HFF-Myc (cell line): ENCODE results near the gene DOCK3.
A peak's percentile ranks its signal among the peaks of the same experiment; 100 is the strongest.

Experiments used
- DNase-seq: peaks from one replicate; pipeline ENCODE4 v3.0.0-alpha.2; 2011; ENCODE audit warnings: low read depth; ENCODE audit errors: extremely low read depth
- H3K4me3 ChIP-seq: replicated peaks from 2 replicates; pipeline ENCODE4 v1.5.1; 2011; ENCODE audit warnings: low read depth, mild to moderate bottlenecking, control low read depth, low read length
- TF ChIP-seq, protein P1 (sequence below): IDR thresholded peaks from 2 replicates; pipeline ENCODE4 v1.5.1; 2012; ENCODE audit warnings: mild to moderate bottlenecking, low read depth, low read length, control low read depth; ENCODE audit errors: missing control alignments

DOCK3 gene, protein sequence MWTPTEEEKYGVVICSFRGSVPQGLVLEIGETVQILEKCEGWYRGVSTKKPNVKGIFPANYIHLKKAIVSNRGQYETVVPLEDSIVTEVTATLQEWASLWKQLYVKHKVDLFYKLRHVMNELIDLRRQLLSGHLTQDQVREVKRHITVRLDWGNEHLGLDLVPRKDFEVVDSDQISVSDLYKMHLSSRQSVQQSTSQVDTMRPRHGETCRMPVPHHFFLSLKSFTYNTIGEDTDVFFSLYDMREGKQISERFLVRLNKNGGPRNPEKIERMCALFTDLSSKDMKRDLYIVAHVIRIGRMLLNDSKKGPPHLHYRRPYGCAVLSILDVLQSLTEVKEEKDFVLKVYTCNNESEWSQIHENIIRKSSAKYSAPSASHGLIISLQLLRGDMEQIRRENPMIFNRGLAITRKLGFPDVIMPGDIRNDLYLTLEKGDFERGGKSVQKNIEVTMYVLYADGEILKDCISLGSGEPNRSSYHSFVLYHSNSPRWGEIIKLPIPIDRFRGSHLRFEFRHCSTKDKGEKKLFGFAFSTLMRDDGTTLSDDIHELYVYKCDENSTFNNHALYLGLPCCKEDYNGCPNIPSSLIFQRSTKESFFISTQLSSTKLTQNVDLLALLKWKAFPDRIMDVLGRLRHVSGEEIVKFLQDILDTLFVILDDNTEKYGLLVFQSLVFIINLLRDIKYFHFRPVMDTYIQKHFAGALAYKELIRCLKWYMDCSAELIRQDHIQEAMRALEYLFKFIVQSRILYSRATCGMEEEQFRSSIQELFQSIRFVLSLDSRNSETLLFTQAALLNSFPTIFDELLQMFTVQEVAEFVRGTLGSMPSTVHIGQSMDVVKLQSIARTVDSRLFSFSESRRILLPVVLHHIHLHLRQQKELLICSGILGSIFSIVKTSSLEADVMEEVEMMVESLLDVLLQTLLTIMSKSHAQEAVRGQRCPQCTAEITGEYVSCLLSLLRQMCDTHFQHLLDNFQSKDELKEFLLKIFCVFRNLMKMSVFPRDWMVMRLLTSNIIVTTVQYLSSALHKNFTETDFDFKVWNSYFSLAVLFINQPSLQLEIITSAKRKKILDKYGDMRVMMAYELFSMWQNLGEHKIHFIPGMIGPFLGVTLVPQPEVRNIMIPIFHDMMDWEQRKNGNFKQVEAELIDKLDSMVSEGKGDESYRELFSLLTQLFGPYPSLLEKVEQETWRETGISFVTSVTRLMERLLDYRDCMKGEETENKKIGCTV (N-terminal part only)

DNA sequence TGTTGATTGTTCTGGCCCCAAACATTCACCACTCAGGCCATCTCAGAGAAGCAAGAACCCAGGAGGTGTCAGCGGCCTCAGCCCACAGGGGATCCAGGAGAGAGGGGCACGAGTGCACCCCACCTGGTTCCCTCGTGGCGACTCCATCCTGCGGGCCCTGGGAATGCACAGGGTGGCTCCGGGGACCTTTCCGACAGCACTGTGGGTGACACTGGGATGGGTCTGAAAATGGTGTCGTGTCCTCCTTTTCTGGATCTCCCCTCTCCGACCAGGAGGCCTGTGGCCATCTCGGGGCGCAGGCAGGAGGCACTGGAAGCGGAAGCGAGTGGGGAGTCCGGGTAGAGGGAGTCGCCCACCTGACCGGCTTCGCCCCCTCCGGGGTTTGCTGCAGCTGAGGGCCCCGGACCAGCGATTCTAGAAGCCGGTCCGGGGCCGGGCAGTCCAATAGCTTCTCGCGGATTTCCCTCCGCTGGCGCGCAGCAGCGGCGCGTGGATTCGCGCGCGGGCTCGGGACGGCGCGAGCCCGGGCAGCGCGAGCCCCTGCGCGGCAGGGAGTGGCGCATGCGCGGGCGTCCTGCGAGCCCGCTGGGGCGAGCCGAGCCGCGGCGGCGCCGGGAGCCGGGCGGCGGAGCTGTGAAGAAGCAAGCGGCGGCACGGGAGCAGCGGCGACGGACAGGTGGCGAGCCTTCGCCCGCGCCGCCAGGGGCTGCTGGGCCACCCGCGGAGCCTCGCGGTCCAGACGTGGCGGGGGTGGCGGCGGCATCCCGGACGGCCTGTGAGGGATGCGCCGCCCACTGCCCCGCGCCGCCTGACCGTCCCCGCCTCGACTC lies at the start of gene DOCK3:
Gene DOCK3 (plus strand): TSS at position 579 of the 830 bp plus-strand sequence. CDS start 337 bp downstream, outside the sequence.
- TF ChIP-seq, protein P1, sequence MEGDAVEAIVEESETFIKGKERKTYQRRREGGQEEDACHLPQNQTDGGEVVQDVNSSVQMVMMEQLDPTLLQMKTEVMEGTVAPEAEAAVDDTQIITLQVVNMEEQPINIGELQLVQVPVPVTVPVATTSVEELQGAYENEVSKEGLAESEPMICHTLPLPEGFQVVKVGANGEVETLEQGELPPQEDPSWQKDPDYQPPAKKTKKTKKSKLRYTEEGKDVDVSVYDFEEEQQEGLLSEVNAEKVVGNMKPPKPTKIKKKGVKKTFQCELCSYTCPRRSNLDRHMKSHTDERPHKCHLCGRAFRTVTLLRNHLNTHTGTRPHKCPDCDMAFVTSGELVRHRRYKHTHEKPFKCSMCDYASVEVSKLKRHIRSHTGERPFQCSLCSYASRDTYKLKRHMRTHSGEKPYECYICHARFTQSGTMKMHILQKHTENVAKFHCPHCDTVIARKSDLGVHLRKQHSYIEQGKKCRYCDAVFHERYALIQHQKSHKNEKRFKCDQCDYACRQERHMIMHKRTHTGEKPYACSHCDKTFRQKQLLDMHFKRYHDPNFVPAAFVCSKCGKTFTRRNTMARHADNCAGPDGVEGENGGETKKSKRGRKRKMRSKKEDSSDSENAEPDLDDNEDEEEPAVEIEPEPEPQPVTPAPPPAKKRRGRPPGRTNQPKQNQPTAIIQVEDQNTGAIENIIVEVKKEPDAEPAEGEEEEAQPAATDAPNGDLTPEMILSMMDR = no peak
- peak within 1 kb of the TSS; percentile 26 for H3K4me3 ChIP-seq
- DNase-seq = no peak

DNA sequence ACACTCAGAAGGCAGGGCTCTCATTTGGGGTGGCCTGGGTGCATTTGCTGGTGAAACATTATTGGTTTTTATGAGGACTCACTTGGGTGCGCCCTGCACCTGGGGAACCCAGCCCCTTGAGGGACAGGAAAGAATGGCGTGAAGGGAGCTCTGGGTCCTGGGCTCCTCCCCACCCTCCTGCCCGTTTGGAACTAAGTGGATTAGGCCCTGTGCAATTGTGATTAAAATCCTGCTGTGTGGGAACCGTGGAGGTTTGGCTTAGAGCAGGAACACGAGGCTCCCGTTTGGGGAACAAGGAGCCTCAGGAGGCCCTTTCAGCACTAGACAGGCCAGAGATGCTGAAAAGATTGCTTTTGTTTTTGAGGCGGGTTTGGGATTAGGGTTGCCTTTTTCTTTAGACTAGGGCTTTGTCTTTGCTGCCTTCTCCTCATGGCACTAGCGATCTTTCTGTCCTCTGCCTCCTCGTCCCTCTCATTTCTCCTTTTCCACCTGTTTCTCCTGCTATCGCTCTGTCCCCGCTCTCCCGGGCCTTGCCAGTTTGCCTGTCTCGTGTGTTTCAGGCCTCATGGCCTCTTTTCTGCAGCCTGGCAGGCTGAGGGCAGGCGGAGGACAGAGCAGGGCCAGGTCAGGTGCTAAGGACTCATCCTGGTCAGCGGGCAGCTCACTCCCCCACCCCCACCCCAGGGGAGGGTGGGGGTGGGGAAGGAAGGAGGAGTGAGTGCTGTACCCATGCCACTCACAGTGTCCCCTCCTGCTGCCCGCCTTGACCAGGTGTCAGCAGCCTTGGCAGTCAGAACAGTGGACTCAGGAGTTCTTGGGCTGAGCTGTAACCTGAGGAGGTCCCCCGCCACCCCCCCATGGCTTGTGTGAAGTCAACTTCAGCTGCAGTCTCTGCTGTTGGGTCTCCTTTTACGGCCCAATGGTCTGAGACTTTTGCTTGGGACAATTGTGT lies 49.2 kb upstream of the DOCK3 start:
- no peak for DNase-seq
- TF ChIP-seq, protein P1 = no peak
- H3K4me3 ChIP-seq = no peak overlapping the region

DNA sequence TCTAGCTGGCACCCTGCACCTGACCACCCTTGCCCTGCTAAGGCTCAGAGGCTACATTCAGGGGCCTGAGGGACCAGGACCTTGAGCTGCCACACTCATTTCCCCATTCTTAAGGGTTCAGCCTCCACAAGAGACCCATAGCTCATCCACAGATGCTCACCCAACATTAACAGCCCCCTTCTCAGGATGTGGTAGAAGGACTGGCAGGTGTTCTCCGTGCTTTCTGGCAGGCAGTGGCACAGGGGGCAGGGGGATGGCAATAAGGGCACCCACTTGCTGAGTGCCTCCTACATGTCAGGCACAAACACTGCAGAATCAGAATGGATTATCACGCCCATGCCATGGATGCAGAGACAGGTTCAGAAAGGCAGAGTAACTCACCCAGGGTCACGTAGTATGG lies 48.3 kb upstream of the DOCK3 start:
- TF ChIP-seq, protein P1 = no peak
- no peak for DNase-seq
- no peak overlapping the region for H3K4me3 ChIP-seq

DNA sequence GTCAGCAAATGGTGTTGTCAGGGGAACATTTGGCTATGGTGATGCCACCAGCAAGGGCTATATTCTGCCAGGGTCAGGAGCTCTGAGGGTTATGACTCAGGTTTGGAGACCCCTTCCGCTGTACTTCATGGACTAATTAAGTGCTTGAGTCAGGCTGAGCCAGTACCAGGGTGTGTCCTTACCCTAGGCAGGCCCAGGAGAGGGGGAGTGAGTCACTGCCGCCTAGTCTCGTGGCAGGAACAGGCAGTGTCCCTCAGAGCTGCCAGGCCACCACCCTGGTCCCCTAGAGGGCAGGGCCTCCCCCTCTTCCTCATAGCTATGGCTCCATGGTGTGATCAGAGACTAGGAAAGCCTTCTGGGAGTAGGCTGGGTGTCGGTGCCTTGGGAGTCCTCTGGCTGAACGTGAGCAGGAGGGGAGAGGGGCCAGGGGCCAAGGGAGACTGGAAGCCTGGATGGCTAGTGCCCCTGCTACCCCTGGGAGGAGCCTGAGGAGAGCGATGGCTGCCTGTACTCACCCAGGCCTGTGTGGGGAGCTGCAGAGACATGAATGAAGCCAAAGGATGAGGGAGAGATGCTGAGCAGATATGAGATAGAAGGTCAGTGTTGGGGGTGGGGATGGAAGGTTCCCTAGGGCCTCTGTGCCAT lies 47.2 kb upstream of the DOCK3 start:
- H3K4me3 ChIP-seq = no peak overlapping the region
- TF ChIP-seq, protein P1 = peak; percentile 24
- no peak for DNase-seq

DNA sequence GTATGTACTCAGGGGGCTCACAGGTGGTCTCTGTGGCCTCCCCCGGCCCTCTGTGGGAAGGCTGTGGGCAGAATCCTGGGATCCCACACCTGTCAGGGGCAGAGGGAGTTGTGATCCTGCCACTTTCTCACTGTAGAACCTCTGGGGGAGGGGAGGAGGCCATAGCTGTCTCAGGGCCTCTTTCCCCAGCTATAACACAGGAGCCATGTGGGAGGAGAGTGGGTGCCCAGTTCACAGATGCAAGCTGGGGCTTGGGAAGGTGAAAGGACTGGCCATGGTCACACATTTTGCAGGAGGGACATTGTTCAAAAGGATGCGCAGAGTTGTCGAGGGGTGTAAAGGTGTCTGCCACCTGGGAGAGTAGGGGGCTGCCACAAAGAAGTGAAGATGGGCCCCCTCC lies 46.1 kb upstream of the DOCK3 start:
- DNase-seq = no peak
- TF ChIP-seq, protein P1 = no peak
- no peak overlapping the region for H3K4me3 ChIP-seq
